Astrocyte (in vitro differentiated cells and primary cell): Measurements from ENCODE around the gene KIAA1614.

Experiments used
- EZH2 ChIP-seq: IDR thresholded peaks from 2 replicates; pipeline ENCODE4 v1.6.1; 2012; ENCODE audit warnings: mild to moderate bottlenecking, low read length, inconsistent platforms; ENCODE audit not compliant: insufficient read depth
- TF ChIP-seq, protein P1 (sequence below): IDR thresholded peaks from 2 replicates; pipeline ENCODE4 v1.5.1; 2011; ENCODE audit warnings: low read depth, mild to moderate bottlenecking, inconsistent platforms, low read length, moderate library complexity; ENCODE audit not compliant: insufficient read depth

DNA sequence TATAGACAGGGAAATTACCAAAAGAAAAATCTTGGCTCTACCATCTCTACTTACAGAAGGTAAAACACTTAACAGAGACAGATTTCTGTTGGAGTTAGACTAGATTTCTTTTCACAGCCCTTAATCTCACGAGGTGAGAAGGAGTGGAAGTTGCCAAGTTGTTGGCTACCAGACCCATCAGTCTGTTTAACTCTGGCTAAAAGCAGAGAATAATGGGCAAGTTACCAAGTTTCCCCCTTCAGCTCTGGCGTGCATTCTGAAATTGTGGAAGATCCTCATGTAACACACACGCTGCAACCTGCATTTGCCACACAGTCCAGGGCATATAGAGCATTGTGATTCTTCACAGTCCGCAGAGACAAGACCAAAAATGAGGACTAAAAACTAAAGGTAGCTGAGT, 60.7 kb downstream of the KIAA1614 start:
- TF ChIP-seq, protein P1, sequence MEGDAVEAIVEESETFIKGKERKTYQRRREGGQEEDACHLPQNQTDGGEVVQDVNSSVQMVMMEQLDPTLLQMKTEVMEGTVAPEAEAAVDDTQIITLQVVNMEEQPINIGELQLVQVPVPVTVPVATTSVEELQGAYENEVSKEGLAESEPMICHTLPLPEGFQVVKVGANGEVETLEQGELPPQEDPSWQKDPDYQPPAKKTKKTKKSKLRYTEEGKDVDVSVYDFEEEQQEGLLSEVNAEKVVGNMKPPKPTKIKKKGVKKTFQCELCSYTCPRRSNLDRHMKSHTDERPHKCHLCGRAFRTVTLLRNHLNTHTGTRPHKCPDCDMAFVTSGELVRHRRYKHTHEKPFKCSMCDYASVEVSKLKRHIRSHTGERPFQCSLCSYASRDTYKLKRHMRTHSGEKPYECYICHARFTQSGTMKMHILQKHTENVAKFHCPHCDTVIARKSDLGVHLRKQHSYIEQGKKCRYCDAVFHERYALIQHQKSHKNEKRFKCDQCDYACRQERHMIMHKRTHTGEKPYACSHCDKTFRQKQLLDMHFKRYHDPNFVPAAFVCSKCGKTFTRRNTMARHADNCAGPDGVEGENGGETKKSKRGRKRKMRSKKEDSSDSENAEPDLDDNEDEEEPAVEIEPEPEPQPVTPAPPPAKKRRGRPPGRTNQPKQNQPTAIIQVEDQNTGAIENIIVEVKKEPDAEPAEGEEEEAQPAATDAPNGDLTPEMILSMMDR = no peak
- no peak for TF ChIP-seq EZH2
